Mesenchymal stem cell (in vitro differentiated cells and primary cell): ENCODE data around the gene XRCC5.

Experiments
- DNase-seq: peaks from one replicate; pipeline ENCODE4 v3.0.0-alpha.2; 2013
- H2AFZ ChIP-seq: one replicate; pipeline ENCODE4 v1.6.1; 2013; ENCODE audit warnings: low read depth, mild to moderate bottlenecking, control low read depth, inconsistent platforms, low read length, moderate library complexity
- H2AK5ac ChIP-seq: 2 replicates; pipeline ENCODE4 v1.6.1; 2013; ENCODE audit warnings: low read length, moderate library complexity, mild to moderate bottlenecking, inconsistent platforms; ENCODE audit not compliant: severe bottlenecking
- H2BK120ac ChIP-seq: one replicate; pipeline ENCODE4 v1.6.1; 2013; ENCODE audit warnings: low read depth, mild to moderate bottlenecking, inconsistent platforms, low read length, moderate library complexity
- H2BK12ac ChIP-seq, 2 experiments: one replicate each; pipeline ENCODE4 v1.6.1; 2013; ENCODE audit warnings: inconsistent platforms in 2 of 2, low read length in 2 of 2, mild to moderate bottlenecking in 2 of 2, moderate library complexity in 2 of 2, control low read depth in 1 of 2
- H2BK15ac ChIP-seq: one replicate; pipeline ENCODE4 v1.6.1; 2013; ENCODE audit warnings: mild to moderate bottlenecking, low read depth, inconsistent platforms; ENCODE audit not compliant: poor library complexity, severe bottlenecking
- H2BK5ac ChIP-seq: 2 replicates; pipeline ENCODE4 v1.6.1; 2013; ENCODE audit warnings: low read depth, mild to moderate bottlenecking, low read length, control low read depth, inconsistent platforms; ENCODE audit not compliant: poor library complexity, severe bottlenecking
- H3K14ac ChIP-seq, 2 experiments: one replicate each; pipeline ENCODE4 v1.6.1; 2013; ENCODE audit warnings: inconsistent platforms in 2 of 2, low read length in 2 of 2, control low read depth in 1 of 2, mild to moderate bottlenecking in 1 of 2, moderate library complexity in 1 of 2
- H3K18ac ChIP-seq, 2 experiments: one replicate each; pipeline ENCODE4 v1.6.1; 2013; ENCODE audit warnings: inconsistent platforms in 2 of 2, low read length in 2 of 2, control low read depth in 1 of 2, low read depth in 1 of 2, mild to moderate bottlenecking in 1 of 2
- H3K23ac ChIP-seq, 2 experiments: one replicate each; pipeline ENCODE4 v1.6.1; 2013; ENCODE audit warnings: inconsistent platforms in 2 of 2, low read length in 2 of 2, mild to moderate bottlenecking in 2 of 2, moderate library complexity in 2 of 2, control low read depth in 1 of 2
- H3K27ac ChIP-seq: 2 replicates; pipeline ENCODE4 v1.5.1; 2013; ENCODE audit warnings: mild to moderate bottlenecking, moderate library complexity, low read length, control low read depth, inconsistent platforms; ENCODE audit not compliant: poor library complexity, severe bottlenecking
- H3K27me3 ChIP-seq, 2 experiments: 2 replicates each; pipeline versions ENCODE4 v1.6.1 to v1.7.0; 2013; ENCODE audit warnings: low read length in 2 of 2, mild to moderate bottlenecking in 2 of 2, moderate library complexity in 2 of 2, control low read depth in 1 of 2, inconsistent platforms in 1 of 2; ENCODE audit not compliant: control insufficient read depth in 1 of 2, insufficient read depth in 1 of 2
- H3K36me3 ChIP-seq, 2 experiments: 2 replicates each; pipeline versions ENCODE4 v1.6.1 to v1.7.0; 2013; ENCODE audit warnings: low read length in 2 of 2, control low read depth in 1 of 2, inconsistent platforms in 1 of 2, low read depth in 1 of 2, mild to moderate bottlenecking in 1 of 2; ENCODE audit not compliant: insufficient read depth in 2 of 2, control insufficient read depth in 1 of 2
- H3K4ac ChIP-seq, 2 experiments: one replicate each; pipeline ENCODE4 v1.6.1; 2013; ENCODE audit warnings: inconsistent platforms in 2 of 2, low read length in 2 of 2, mild to moderate bottlenecking in 2 of 2, moderate library complexity in 2 of 2, control low read depth in 1 of 2, low read depth in 1 of 2
- H3K4me1 ChIP-seq: 2 replicates; pipeline ENCODE4 v1.6.1; 2013; ENCODE audit warnings: low read depth, low read length, control low read depth; ENCODE audit not compliant: control insufficient read depth, insufficient read depth
- H3K4me2 ChIP-seq: 2 replicates; pipeline ENCODE4 v1.6.1; 2013; ENCODE audit warnings: low read length, mild to moderate bottlenecking, inconsistent platforms; ENCODE audit not compliant: poor library complexity, severe bottlenecking
- H3K4me3 ChIP-seq, 2 experiments: 2 replicates each; pipeline versions ENCODE4 v1.5.1 to v1.7.0; 2013; ENCODE audit warnings: low read length in 2 of 2, mild to moderate bottlenecking in 2 of 2, control low read depth in 1 of 2, low read depth in 1 of 2; ENCODE audit not compliant: insufficient read depth in 1 of 2
- H3K79me1 ChIP-seq: replicated peaks from 2 replicates; pipeline ENCODE4 v1.6.1; 2013; ENCODE audit warnings: mild to moderate bottlenecking, control low read depth, low read length, inconsistent platforms; ENCODE audit not compliant: poor library complexity, severe bottlenecking
- H3K9ac ChIP-seq: 2 replicates; pipeline ENCODE4 v1.7.0; 2013; ENCODE audit warnings: mild to moderate bottlenecking, low read length, moderate library complexity
- H3K9me3 ChIP-seq: 2 replicates; pipeline ENCODE4 v1.7.0; 2013; ENCODE audit warnings: mild to moderate bottlenecking, low read length; ENCODE audit not compliant: control insufficient read depth
- H4K8ac ChIP-seq: one replicate; pipeline ENCODE4 v1.6.1; 2013; ENCODE audit warnings: inconsistent platforms, mild to moderate bottlenecking, low read length, moderate library complexity
- H4K91ac ChIP-seq: one replicate; pipeline ENCODE4 v1.6.1; 2013; ENCODE audit warnings: mild to moderate bottlenecking, low read length, inconsistent platforms
- WGBS: methylation state at CpG from one replicate; pipeline ENCODE4 v1.1.7; 2013; ENCODE audit warnings: mixed read lengths; 5-methylcytosine and 5-hydroxymethylcytosine counted together

XRCC5 gene

DNA sequence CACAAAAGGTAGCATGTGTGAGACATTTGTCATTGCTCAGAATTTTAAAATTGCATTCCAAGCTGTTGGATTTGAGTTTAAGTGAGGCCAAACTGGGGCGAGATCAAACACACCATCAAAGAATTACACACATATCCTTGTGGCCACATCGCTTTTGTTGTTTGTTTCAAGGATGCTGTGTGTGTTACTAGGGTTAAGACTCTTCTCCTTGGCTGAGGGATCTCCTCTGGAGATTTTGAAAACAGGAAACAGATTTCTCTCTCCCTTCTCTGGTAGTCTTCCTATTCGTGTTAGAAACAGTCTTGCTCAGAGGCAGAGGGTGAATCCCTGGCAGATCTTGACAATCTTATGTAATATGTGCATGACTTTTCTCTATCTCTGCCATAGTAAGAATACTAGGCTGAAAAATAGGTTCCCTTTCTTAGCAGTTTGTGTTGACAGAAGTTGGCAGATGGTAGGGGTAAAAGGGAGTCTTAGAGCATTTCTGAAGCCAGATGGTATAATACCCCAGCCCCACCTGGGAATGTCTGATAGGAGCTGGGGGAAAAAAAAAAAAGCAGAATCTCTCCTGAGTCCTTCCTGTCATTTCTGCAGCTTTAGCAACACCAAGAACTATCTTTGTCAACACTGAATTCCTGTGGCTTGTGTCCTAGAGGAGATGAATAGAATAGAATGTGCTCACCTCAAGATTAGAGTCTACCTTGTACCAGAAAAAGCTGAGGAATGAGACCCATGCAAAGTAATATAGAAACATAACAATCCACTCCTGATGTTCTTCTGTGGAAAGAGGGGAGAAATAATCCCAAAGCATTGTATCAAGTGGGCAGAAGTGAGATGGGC lies 101.8 kb downstream of the XRCC5 start:
- Histone ChIP-seq H3K23ac (no peak overlapping the region), H4K91ac (no peak overlapping the region), H3K9me3 (no peaks in the 10 kb centered on the region), H3K9ac (no peak overlapping the region), H2BK15ac (no peak overlapping the region), H2BK5ac (no peak overlapping the region), H2BK120ac (peak overlapping the region; percentile 3), H3K4ac (no peak overlapping the region), H2AFZ (no peak overlapping the region), H3K18ac (peak overlapping the region in 1 of 2 experiments; percentile 68), H3K27ac (peak overlapping the region; percentile 33), H3K4me2 (no peak overlapping the region), H3K27me3 (no peaks in the 10 kb centered on the region), H2AK5ac (no peak overlapping the region), H3K36me3 (peaks cover 23 to 57% of the 10 kb centered on the region in 2 experiments), H2BK12ac (peak overlapping the region in 1 of 2 experiments; percentile 90), H3K4me3 (no peak overlapping the region), H3K4me1 (peaks cover 2% of the 10 kb centered on the region), H3K14ac (no peak overlapping the region), H4K8ac (no peak overlapping the region), H3K79me1 (peaks cover 27% of the 10 kb centered on the region)
- 100% methylated on average over 1 of the region's 3 CpGs for WGBS
- peak; percentile 61 for DNase-seq

DNA sequence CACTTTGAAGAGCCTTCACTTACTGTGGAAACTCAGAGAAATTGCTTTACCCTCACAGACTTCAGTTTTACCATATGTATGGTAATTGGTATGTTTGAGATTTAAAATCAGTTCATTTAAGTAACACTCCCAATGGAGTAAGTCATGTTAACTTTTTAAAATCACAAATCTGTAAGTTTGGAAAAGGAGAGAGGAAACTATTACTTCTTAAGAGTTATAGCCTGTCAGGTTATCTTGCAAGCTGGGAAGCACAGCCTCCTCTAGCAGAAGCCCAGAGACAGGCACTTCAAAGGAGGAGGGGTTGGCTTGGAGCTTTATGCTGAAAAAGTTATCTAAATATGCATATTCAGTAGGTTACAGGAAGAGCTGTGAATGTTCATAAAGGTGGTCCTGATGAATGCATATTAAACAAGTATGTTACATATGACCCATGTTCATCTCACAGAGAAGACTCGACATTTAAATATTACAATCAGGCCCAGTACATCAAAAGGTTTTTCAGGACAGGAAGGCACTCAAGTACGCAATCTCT lies 102.5 kb downstream of the XRCC5 start:
- H3K23ac ChIP-seq: no peak overlapping the region
- no peak overlapping the region for H2BK15ac ChIP-seq
- H3K4me1 ChIP-seq: peaks cover 3% of the 10 kb centered on the region
- peak; percentile 39 for DNase-seq
- H3K14ac ChIP-seq: no peak overlapping the region
- no peak overlapping the region for H3K4me2 ChIP-seq
- peak overlapping the region; percentile 5 to 68 for H3K18ac ChIP-seq
- H2AFZ ChIP-seq: no peak overlapping the region
- peaks cover 27 to 50% of the 10 kb centered on the region in 2 experiments for H3K36me3 ChIP-seq
- no peak overlapping the region for H4K91ac ChIP-seq
- peak overlapping the region in 1 of 2 experiments; percentile 63 for H3K4ac ChIP-seq
- WGBS: 92% methylated on average over 2 of the region's 2 CpGs
- H2BK120ac ChIP-seq: no peak overlapping the region
- H2AK5ac ChIP-seq: no peak overlapping the region
- H3K9ac ChIP-seq: no peak overlapping the region
- H3K27ac ChIP-seq: peak overlapping the region; percentile 19
- H3K27me3 ChIP-seq: no peaks in the 10 kb centered on the region
- H3K79me1 ChIP-seq: peaks cover 31% of the 10 kb centered on the region
- no peak overlapping the region for H3K4me3 ChIP-seq
- H2BK12ac ChIP-seq: peak overlapping the region in 1 of 2 experiments; percentile 90
- H4K8ac ChIP-seq: no peak overlapping the region
- H3K9me3 ChIP-seq: no peaks in the 10 kb centered on the region
- no peak overlapping the region for H2BK5ac ChIP-seq

DNA sequence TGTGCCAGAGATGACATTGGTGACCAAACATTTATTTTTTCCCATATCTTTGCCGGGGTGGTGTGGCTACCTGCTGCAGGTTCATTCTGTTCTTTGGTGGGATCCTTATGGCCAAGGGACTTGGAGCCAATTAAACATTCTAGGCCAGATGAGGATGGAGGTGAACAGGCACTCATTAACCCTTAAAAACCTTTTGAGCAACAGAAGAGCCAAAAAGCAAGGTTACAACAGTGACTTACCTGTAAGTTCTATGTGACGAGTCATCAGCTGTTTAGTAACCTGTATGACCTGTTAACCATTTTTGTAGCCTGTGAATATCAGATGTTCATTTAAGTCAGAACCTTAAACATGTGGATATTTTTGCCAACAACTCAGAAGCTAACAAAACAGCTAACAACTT lies 105.6 kb downstream of the XRCC5 start:
- Histone ChIP-seq H2AK5ac (peak overlapping the region; percentile 28), H2BK12ac (peak overlapping the region; percentile 73 to 81), H4K8ac (peak overlapping the region; percentile 60), H2BK5ac (no peak overlapping the region), H2AFZ (no peak overlapping the region), H3K4me2 (no peak overlapping the region), H3K27ac (no peak overlapping the region), H3K79me1 (peaks cover 19% of the 10 kb centered on the region), H3K14ac (no peak overlapping the region), H3K4me3 (no peak overlapping the region), H4K91ac (peak overlapping the region; percentile 78), H3K27me3 (no peaks in the 10 kb centered on the region), H2BK120ac (no peak overlapping the region), H2BK15ac (no peak overlapping the region), H3K9me3 (no peaks in the 10 kb centered on the region), H3K23ac (no peak overlapping the region), H3K4ac (peak overlapping the region; percentile 13 to 21), H3K36me3 (peaks cover 8 to 40% of the 10 kb centered on the region in 2 experiments), H3K4me1 (peaks cover 3% of the 10 kb centered on the region), H3K9ac (no peak overlapping the region), H3K18ac (peak overlapping the region; percentile 21 to 48)
- no peak for DNase-seq
- 100% methylated on average over 2 of the region's 2 CpGs for WGBS

DNA sequence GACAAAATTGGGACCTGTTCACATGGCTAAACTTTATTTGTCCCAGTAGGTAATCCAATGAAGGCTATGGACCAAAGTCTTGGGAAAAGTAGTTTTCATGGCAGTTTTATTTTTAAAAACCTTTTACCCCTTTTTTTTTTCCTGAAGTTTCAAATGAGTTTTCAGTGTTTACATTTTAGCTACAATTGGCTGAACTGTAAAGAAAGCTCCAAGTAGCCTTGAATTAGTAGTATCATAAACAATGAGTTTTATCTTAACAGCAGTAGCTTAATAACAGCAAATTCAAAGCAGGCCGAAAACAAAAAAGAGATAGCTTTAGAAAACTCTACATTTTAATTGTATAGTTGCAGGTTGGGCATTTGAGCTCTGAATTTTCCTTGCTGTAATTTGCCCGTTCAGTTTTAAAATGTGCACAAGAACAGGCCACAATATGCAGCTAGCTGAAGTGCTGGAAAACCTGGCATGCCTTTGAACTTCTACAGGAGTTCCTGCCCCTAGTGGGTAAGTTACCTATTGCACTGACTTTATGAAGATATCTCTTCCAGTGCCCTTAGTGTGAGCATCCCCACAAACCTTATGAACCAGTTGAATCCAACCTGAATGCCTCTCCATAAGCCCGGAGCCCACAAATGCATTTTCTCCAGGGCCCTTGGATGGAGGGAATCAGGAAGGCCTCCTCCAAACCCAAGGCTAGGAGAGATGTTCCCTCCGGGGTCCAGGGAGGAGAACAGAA lies 106.7 kb downstream of the XRCC5 start:
- DNase-seq: peak; percentile 43
- peaks cover 10 to 49% of the 10 kb centered on the region in 2 experiments for H3K36me3 ChIP-seq
- WGBS: 82% methylated on average over 4 of the region's 4 CpGs

More for the DNA sequence above, 106.7 kb downstream of the XRCC5 start:
- Histone ChIP-seq H3K23ac (no peak overlapping the region), H2BK15ac (peak overlapping the region; percentile 93), H3K18ac (peak overlapping the region; percentile 45 to 46), H2AFZ (no peak overlapping the region), H3K4ac (peak overlapping the region; percentile 80 to 97), H3K27me3 (no peaks in the 10 kb centered on the region), H3K4me3 (no peak overlapping the region), H2BK5ac (no peak overlapping the region), H3K4me2 (no peak overlapping the region), H2BK12ac (peak overlapping the region; percentile 96 to 98), H3K4me1 (peaks cover 3% of the 10 kb centered on the region), H2BK120ac (peak overlapping the region; percentile 89), H4K8ac (peak overlapping the region; percentile 40), H3K9me3 (no peaks in the 10 kb centered on the region), H3K79me1 (peaks cover 16% of the 10 kb centered on the region), H2AK5ac (no peak overlapping the region), H4K91ac (peak overlapping the region; percentile 78), H3K9ac (no peak overlapping the region), H3K14ac (no peak overlapping the region), H3K27ac (no peak overlapping the region)
